NCI-H82 (cell line): ENCODE results near the gene XRCC3.

Source experiments
- DNase-seq: peaks from one replicate; lab custom pipeline; 2025; lab: John Stamatoyannopoulos, UW

XRCC3 gene

DNA sequence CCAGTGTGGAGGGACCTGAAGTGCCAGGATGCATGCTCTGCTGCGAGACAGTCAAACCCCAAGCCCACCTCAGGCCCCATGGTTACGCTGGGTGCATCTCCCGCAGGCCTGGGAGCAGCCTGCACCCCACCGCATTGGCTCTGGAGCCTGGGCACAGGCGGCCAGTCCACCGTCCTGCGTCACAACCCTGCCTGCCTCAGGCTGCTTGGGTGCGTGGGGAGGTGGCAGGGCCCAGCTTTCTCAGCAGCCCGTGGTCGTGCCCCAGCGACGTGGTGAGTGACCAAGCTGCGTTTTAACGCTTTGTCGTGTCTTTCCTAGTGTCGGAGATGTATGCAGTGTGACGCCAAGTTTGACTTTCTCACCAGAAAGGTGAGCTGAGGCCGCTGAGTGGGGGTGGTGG, 11.2 kb upstream of the XRCC3 start:
- DNase-seq = no peak

DNA sequence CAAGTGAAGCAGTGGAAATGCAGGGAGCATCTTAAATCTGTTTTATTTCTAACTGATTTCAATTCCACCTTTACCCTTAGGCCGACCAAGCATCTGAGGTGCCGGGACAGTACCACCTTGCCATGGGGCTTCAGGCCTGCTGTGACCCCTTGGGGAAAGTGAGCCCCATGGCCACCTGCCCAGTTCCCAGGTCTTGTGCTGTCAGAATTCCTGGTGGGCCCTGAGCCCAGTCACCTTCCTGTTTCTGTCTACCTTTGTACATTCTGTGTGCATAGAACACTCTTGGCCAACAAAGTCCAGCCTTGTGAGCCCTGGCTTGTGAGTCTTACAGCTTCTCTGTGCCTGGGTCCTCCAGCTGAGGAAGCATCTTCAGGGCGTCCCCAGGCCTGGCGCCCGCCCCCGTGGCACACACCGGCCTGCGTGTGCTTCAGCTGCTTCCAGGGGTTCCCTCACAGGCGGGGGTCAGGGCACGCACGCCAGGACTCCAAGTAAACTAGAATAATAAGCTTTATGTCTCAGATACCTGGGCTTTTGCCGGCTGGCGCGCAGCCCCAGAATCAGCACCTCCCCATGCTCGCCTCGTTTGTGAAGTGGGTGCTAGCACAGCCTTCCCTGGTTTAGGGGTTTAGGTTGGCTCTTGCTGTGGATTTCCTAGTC, 10.6 kb upstream of the XRCC3 start:
- no peak for DNase-seq

GRCh38 chr14:103725001-103725682, 9.9 kb upstream of the XRCC3 start:
- no peak for DNase-seq

GRCh38 chr14:103724116-103724515, 8.9 kb upstream of the XRCC3 start:
- no peak for DNase-seq

- DNase-seq = no peak
Measured at GRCh38 chr14:103723748-103724081, 8.5 kb upstream of the XRCC3 start.

DNA sequence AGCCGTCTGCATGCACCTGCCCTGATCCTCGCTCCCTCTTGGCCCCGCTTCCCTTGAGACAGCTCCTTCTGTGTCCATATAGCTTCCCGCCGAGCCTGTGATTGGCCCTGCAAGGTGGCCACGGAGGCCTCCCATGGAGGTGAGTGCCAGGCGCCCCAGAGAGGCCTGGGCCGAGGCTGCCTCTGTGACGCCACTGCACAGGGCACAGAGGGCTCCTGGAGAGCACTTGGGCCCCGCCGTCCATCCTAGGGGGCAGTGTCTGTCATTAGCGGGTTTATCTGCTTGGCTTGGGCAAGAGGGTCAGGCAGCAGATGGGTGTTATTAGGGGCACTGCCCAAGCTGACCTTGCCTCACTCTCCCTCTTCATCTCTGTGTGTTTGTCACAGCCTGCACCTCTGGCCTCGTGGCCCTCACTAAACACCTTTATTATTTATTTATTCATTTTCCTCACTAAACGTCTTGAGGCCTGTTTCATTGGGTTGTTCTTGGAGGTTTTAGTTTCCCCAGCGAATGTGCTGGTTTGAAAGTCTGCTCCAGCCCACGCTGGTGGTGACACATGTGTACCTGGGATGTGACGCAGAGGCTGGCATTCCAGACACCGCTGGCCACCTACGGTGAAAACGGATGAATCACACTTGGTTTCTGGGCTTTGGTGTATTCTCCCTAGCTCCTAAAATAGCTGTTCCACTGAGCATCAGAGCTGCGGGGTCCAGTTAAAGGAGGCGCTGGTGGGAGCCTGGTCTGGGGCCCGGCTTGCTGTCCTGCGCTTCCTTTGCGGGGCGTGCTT, 6.3 kb upstream of the XRCC3 start:
- no peak for DNase-seq

DNA sequence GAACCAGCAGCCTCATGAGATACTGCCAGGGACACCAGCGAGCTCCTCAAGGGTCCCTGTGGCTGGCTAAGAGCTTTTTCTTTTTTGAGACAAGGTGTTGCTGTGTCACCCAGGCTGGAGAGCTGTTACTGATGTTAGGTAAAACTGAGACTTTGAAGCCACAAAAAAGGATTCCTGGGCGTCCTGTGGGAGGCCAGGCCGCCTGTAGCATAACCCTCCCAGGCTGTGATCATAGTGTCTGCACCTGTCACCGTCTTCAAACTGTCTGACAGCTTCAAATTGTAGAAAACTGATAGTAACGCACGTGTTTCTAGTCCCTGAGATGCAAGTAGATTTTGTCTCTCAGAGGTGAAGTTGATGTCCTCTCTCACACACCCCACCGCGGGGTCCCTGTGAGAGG, 4.5 kb upstream of the XRCC3 start:
- no peak for DNase-seq

DNA sequence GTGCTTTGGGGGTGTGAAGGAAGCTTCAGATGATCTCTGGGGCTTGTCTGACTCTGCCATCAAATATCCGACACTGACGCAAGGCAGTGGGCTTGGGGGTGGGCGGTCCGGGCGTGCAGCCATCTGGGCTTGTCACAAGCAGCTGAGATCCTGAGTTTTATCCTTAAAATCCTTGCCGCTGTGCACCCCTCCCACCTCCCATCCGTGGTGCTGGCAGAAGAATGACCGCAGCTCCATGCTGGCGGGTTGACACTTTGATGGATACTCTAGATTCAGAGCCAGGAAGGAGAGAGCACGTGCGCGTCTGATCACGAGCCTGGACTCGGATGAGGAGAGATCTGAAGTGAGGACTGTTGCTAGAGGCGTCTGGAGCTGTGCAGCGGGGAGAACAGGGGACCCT, 3.3 kb upstream of the XRCC3 start:
- no peak for DNase-seq

GRCh38 chr14:103716899-103717411, 1.7 kb upstream of the XRCC3 start:
- no peak for DNase-seq

- peak; percentile 20 for DNase-seq
Measured at GRCh38 chr14:103716091-103716801, 995 bp upstream of the XRCC3 start.

DNA sequence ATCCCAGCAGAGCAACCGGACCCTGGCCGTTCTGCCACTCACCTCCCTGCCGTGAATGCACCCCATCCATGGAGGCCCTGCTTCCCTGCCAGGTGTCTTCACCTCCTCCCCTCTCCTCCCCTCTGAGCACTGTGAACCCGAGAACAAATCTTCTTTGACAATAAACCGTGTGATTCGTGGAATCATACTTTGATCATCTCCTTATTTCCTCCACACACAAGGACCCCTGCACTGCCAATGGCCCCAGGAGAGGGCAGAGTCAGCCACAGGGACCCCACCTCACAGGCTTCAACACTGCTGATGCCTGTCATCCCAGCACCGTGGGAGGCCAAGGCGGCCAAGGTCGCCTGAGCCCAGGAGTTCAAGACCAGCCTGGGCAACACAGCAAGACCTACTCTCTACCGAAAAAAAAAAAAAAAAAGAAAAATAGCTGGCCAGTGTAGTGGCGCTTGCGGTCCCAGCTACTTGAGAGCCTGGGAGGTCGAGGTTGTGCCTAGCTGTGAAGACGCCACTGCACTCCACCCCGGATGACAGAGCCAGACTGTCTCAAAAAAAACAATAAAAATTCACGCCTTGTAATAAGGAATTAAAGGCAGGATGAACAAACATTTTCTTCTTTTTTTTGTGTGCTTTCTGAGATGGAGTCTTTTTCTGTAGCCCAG, 1.1 kb downstream of the XRCC3 start:
- no peak for DNase-seq

DNA sequence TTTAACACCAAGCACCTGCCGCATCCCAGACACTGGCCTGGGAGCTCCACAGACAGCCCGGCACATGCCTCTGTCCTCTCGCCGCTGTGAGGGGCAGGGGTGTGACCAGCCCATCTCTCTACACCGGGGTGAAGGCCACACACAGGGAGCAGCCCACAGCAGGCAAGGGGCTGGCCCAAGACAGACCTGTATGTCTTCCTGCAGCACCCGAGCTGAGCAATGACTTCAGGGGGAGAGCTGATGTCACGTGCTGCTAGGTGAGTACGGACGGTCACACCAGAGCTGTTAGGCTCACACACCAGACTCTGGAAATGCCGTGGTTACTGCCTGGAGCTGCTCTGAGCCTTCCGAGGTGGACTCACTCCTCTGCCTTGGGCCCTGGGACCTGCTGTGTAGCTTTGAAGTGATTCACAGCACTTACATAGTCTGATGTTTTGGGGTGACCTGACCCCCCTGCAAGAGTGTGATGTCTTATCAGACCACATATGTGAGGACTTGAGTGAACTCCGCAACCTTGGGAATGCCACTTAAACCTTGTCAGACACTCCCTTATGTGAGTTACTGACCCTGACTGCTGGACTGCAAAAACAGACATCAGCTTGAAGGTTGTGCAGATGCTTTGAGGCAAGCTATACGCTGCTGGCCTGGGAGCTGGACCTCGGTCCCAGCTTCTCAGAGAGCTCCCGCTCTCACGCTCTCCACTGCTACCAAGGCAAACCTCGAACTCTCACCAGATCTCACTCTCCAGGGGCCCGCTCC, 1.8 kb downstream of the XRCC3 start:
- no peak for DNase-seq

DNA sequence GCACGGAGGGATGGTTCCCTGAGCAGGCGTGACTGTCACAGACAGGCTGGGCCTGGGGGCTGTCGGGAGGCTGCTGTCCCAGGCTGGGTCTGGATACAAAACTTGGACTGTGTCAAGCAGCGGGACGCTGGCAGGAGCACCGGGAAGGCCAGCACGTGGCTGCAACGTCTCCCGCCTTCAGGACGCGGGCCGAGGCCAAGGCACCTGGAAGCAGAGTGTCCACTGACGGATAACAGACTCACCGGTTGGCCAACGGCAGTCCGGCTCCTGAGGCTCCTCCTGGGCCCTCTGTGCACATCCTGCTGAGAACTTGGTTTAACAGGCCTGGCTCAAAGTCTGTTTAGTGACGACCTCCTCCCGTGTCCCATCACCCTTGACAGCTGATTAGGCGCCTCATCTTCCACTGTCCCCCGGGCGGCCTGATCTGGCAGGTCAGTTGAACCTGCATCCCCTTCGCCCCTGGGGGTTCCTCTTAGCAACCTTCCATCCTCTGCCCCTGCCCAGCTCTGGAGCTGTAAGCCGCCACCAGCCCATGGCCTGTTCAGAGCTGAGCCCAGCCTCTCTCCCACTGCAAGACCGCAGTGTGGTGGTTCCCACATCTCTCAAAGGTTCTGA, 2.5 kb downstream of the XRCC3 start:
- DNase-seq = no peak

GRCh38 chr14:103711516-103712431, 3.5 kb downstream of the XRCC3 start:
- DNase-seq = no peak

- no peak for DNase-seq
Measured at GRCh38 chr14:103710771-103711377, 4.4 kb downstream of the XRCC3 start.

GRCh38 chr14:103709814-103710213, 5.4 kb downstream of the XRCC3 start:
- DNase-seq = no peak

DNA sequence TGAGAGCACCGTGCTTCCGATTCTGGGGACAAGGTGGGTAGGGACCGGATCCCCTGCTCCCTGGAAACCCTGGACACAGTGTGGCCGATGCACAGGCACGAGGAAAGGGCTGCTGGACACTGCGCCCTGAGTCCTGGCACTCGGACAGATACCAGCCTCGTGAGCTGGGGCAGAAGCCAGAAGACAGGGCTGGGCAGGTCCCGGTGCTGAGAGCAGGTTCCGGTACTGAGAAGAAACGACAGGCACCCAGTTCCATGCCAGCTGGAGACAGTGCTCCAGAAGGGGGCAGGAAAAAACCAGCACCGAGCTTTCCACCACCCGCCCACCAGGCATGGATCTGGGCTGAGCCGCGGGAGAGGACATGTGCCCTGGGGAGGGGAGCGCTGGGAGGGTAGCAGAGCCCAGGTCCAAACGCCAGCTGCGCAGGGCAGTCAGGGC, 6.5 kb downstream of the XRCC3 start:
- no peak for DNase-seq

- DNase-seq = no peak
Measured at GRCh38 chr14:103707329-103708263, 7.7 kb downstream of the XRCC3 start.
